HepG2 (cell line): ENCODE data around the gene INTS6L.

Experiments used
- NFIC ChIP-seq: IDR thresholded peaks from 2 replicates; pipeline ENCODE4 v1.6.1; 2012; ENCODE audit warnings: mild to moderate bottlenecking, low read length, inconsistent platforms
- SALL2 ChIP-seq: sonication (generic); formaldehyde crosslinking; IDR thresholded peaks from 2 replicates; pipeline ENCODE4 v1.8.1; 2023; ENCODE audit warnings: mild to moderate bottlenecking, missing genetic modification reagents, inconsistent platforms
- TSC22D2 ChIP-seq: sonication (generic); formaldehyde crosslinking; IDR thresholded peaks from 2 replicates; pipeline ENCODE4 v1.5.1; 2020; ENCODE audit warnings: missing genetic modification reagents, mild to moderate bottlenecking, borderline replicate concordance
- ZFP1 ChIP-seq: IDR thresholded peaks from 2 replicates; pipeline ENCODE4 v1.6.1; 2016
- ZNF605 ChIP-seq: sonication (generic); formaldehyde crosslinking; IDR thresholded peaks from 2 replicates; pipeline ENCODE4 v1.8.0; 2022; ENCODE audit warnings: mild to moderate bottlenecking, missing genetic modification reagents
- TF ChIP-seq, protein P1 (sequence below): sonication (generic); formaldehyde crosslinking; IDR thresholded peaks from 2 replicates; pipeline ENCODE4 v1.9.0; 2022; ENCODE audit warnings: low read depth, missing genetic modification reagents
- TF ChIP-seq, protein P2 (sequence below): sonication (generic); formaldehyde crosslinking; IDR thresholded peaks from 2 replicates; pipeline ENCODE4 v1.5.0; 2020; ENCODE audit warnings: missing genetic modification reagents
- TF ChIP-seq, protein P3 (sequence below): sonication (generic); formaldehyde crosslinking; IDR thresholded peaks from 2 replicates; pipeline ENCODE4 v1.5.0; 2020; ENCODE audit warnings: mild to moderate bottlenecking, missing genetic modification reagents

DNA sequence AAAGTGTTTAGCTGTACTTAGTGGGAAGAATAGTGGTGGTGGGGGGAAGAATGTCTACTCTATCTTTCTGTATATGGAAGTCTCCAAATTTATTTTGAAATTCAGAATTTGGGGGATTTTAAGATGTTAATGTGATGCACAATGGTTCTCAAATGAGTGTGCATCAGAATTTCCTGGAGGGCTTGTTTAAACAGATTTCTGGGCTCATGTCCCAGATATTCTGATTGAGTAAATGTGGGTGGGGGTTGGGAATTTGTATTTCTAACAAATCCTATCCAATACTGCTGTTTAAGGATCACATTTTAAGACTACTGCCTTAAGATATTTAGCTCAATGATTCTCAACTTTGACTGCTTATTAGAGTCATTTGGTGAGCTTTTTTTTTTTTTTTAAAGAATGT is 15.1 kb upstream of the INTS6L start:
- TF ChIP-seq SALL2 (CRISPR knock-in tag): no peak
- TF ChIP-seq, protein P1, sequence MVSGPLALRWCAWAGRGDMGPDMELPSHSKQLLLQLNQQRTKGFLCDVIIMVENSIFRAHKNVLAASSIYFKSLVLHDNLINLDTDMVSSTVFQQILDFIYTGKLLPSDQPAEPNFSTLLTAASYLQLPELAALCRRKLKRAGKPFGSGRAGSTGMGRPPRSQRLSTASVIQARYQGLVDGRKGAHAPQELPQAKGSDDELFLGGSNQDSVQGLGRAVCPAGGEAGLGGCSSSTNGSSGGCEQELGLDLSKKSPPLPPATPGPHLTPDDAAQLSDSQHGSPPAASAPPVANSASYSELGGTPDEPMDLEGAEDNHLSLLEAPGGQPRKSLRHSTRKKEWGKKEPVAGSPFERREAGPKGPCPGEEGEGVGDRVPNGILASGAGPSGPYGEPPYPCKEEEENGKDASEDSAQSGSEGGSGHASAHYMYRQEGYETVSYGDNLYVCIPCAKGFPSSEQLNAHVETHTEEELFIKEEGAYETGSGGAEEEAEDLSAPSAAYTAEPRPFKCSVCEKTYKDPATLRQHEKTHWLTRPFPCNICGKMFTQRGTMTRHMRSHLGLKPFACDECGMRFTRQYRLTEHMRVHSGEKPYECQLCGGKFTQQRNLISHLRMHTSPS (CRISPR knock-in tag): no peak
- TF ChIP-seq ZFP1: no peak
- no peak for TF ChIP-seq ZNF605 (CRISPR knock-in tag)
- TF ChIP-seq, protein P2, sequence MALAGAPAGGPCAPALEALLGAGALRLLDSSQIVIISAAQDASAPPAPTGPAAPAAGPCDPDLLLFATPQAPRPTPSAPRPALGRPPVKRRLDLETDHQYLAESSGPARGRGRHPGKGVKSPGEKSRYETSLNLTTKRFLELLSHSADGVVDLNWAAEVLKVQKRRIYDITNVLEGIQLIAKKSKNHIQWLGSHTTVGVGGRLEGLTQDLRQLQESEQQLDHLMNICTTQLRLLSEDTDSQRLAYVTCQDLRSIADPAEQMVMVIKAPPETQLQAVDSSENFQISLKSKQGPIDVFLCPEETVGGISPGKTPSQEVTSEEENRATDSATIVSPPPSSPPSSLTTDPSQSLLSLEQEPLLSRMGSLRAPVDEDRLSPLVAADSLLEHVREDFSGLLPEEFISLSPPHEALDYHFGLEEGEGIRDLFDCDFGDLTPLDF: no peak
- no peak for TF ChIP-seq TSC22D2 (CRISPR knock-in tag)
- TF ChIP-seq, protein P3, sequence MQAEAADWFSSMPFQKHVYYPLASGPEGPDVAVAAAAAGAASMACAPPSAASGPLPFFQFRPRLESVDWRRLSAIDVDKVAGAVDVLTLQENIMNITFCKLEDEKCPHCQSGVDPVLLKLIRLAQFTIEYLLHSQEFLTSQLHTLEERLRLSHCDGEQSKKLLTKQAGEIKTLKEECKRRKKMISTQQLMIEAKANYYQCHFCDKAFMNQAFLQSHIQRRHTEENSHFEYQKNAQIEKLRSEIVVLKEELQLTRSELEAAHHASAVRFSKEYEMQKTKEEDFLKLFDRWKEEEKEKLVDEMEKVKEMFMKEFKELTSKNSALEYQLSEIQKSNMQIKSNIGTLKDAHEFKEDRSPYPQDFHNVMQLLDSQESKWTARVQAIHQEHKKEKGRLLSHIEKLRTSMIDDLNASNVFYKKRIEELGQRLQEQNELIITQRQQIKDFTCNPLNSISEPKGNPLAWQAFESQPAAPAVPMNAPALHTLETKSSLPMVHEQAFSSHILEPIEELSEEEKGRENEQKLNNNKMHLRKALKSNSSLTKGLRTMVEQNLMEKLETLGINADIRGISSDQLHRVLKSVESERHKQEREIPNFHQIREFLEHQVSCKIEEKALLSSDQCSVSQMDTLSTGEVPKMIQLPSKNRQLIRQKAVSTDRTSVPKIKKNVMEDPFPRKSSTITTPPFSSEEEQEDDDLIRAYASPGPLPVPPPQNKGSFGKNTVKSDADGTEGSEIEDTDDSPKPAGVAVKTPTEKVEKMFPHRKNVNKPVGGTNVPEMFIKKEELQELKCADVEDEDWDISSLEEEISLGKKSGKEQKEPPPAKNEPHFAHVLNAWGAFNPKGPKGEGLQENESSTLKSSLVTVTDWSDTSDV (CRISPR knock-in tag): no peak
- TF ChIP-seq NFIC: no peak
